ENCODE results near the gene ADIPOQ. TPM values are rescaled to one million over a fixed set of nuclear protein-coding genes. Genes with fewer than 3 reads are reported as not detected.

The ADIPOQ gene
- polyA plus RNA-seq, 1 of the 3 experiments (the other 2 are of a cell fraction): not detected

GRCh38 chr3:186825872-186826409 is 16.6 kb upstream of the ADIPOQ start:
- Histone ChIP-seq H3K4me3 (ENCODE audit: low read depth in 2 of 2, low read length in 1 of 2) (no peak overlapping the region), H2AFZ (ENCODE audit: low read depth) (no peak overlapping the region), H3K4me1 (ENCODE audit: control insufficient read depth in 1 of 2, insufficient read depth in 2 of 2, low read depth in 1 of 2, low read length in 1 of 2) (peaks cover 0 to 5% of the 10 kb centered on the region in 2 experiments; a peak in 1 of 4 replicates)

GRCh38 chr3:186826410-186826975 is 16.0 kb upstream of the ADIPOQ start:
- DNase-seq: peak; percentile 47
- Histone ChIP-seq H3K9me3 (no peaks in the 10 kb centered on the region), H3K4me1 (ENCODE audit: control insufficient read depth in 1 of 2, insufficient read depth in 2 of 2, low read depth in 1 of 2, low read length in 1 of 2) (peaks cover 0 to 5% of the 10 kb centered on the region in 2 experiments; a peak in 1 of 4 replicates), H3K79me2 (ENCODE audit: insufficient read depth) (no peaks in the 10 kb centered on the region), H3K27me3 (ENCODE audit: insufficient read depth) (peaks cover 37% of the 10 kb centered on the region), H3K4me2 (peak overlapping the region; percentile 88; the same call in 1 of the 2 replicates), H2AFZ (ENCODE audit: low read depth) (no peak overlapping the region), H3F3A (replicated peaks; ENCODE audit: insufficient read depth) (peaks cover 7% of the 10 kb centered on the region), H3K9me2 (no peaks in the 10 kb centered on the region), H4K20me1 (ENCODE audit: insufficient read depth) (no peaks in the 10 kb centered on the region), H3K27ac (ENCODE audit: low read depth in 2 of 2, low read length in 1 of 2) (no peak overlapping the region), H3K36me3 (replicated peaks in 1 of 2; ENCODE audit: control insufficient read depth in 1 of 2, insufficient read depth in 2 of 2, low read length in 1 of 2) (no peaks in the 10 kb centered on the region), H3K9ac (no peak overlapping the region; the same call in 1 of the 2 replicates), H3K4me3 (ENCODE audit: low read depth in 2 of 2, low read length in 1 of 2) (peak overlapping the region in 1 of 2 experiments; percentile 63; a peak in 1 of 4 replicates)
- CTCF ChIA-PET: interaction anchor here (1.0 to 1.4 kb wide), 2 partner anchors 22 to 212 kb away, joined by 3 to 5 read pairs; no protein-coding TSS in a partner anchor
- 57% methylated on average over 9 of the region's 14 CpGs for WGBS (ENCODE audit: low lambda C conversion rate)
- POLR2A ChIA-PET: no interaction called here
- TF ChIP-seq RAD21 (IDR thresholded peaks at IDR 0.05; ENCODE audit: low read length) (no peak), RXRA (IDR thresholded peaks at IDR 0.05; ENCODE audit: borderline replicate concordance, low read depth) (no peak), CHD2 (IDR thresholded peaks at IDR 0.05; ENCODE audit: low read length, partially characterized antibody) (no peak), MEF2A (IDR thresholded peaks at IDR 0.05; ENCODE audit: borderline replicate concordance, low read depth) (no peak), MXI1 (IDR thresholded peaks at IDR 0.05; ENCODE audit: low read depth, low read length) (no peak), FOXM1 (IDR thresholded peaks at IDR 0.05; ENCODE audit: low read depth) (no peak), ZBTB33 (IDR thresholded peaks at IDR 0.05; ENCODE audit: borderline replicate concordance, low read depth) (no peak), EZH2phosphoT487 (IDR thresholded peaks at IDR 0.05; ENCODE audit: borderline replicate concordance, low read depth) (no peak), MAX (IDR thresholded peaks at IDR 0.05; ENCODE audit: low read depth) (0 out of 2 replicates have a peak, but pooled peaks have one; percentile 23)

More at GRCh38 chr3:186825872-186826409, 16.6 kb upstream of the ADIPOQ start:
- H3F3A ChIP-seq (replicated peaks; ENCODE audit: insufficient read depth): peaks cover 13% of the 10 kb centered on the region
- H3K9ac ChIP-seq: no peak overlapping the region
- no peak overlapping the region for H3K4me2 ChIP-seq
- WGBS (ENCODE audit: low lambda C conversion rate): 77% methylated on average over 10 of the region's 11 CpGs
- no peak for DNase-seq
- POLR2A ChIA-PET: no interaction called here
- peaks cover 31% of the 10 kb centered on the region for H3K27me3 ChIP-seq (ENCODE audit: insufficient read depth)
- CTCF ChIA-PET: interaction anchor here (1.4 to 9.2 kb wide), 2 partner anchors 103 to 209 kb away, joined by 3 to 119 read pairs; partner anchors contain the start of gene AHSG
- H3K79me2 ChIP-seq (ENCODE audit: insufficient read depth): no peaks in the 10 kb centered on the region
- H3K27ac ChIP-seq (ENCODE audit: low read depth in 2 of 2, low read length in 1 of 2): no peak overlapping the region
- H4K20me1 ChIP-seq (ENCODE audit: insufficient read depth): no peaks in the 10 kb centered on the region
- H3K9me3 ChIP-seq: no peaks in the 10 kb centered on the region
- TF ChIP-seq NFIC (IDR thresholded peaks at IDR 0.05; ENCODE audit: borderline replicate concordance) (no peak), TAF1 (IDR thresholded peaks at IDR 0.05; ENCODE audit: borderline replicate concordance, low read depth, low read length) (no peak), USF1 (IDR thresholded peaks at IDR 0.05; ENCODE audit: borderline replicate concordance, low read depth) (no peak), RCOR1 (IDR thresholded peaks at IDR 0.05; ENCODE audit: low read length) (no peak), GATA2 (CRISPR knock-in tag; IDR thresholded peaks at IDR 0.05) (no peak), SIN3A (IDR thresholded peaks at IDR 0.05; ENCODE audit: borderline replicate concordance, low read depth, low read length) (no peak), RAD21 (IDR thresholded peaks at IDR 0.05; ENCODE audit: low read length) (no peak), YY1 (IDR thresholded peaks at IDR 0.05; ENCODE audit: low read depth) (no peak), MXI1 (IDR thresholded peaks at IDR 0.05; ENCODE audit: low read depth, low read length) (no peak), POLR2AphosphoS5 (IDR thresholded peaks at IDR 0.05; ENCODE audit: low read depth, low read length) (no peak)
- no peaks in the 10 kb centered on the region for H3K36me3 ChIP-seq (replicated peaks in 1 of 2; ENCODE audit: control insufficient read depth in 1 of 2, insufficient read depth in 2 of 2, low read length in 1 of 2)
- H3K9me2 ChIP-seq: no peaks in the 10 kb centered on the region
